B cell (primary cell): Measurements from ENCODE around the gene PARD3. TPM values are rescaled to one million over a fixed set of nuclear protein-coding genes. Genes with fewer than 3 reads are reported as not detected.
A peak's percentile ranks its signal among the peaks of the same experiment; 100 is the strongest.

ENCODE experiments used
- ATAC-seq: fragments of 200-7000 bp; cut with Tn5 transposase; one replicate; pipeline ENCODE4 v1.10.0; 2021; ENCODE audit warnings: low read depth, mild to moderate bottlenecking, moderate number of reproducible peaks, moderate library complexity
- CTCF ChIA-PET: fragments of 350-600 bp; sonication (Branson Sonifier 250); formaldehyde crosslinking; loops from one replicate; lab custom pipeline; 2021; ENCODE audit warnings: antibody characterized with exemption, inconsistent platforms; lab: Charles Lee
- POLR2A ChIA-PET: fragments of 350-600 bp; sonication (Branson Sonifier 250); formaldehyde crosslinking; loops from one replicate; lab custom pipeline; 2021; ENCODE audit warnings: antibody characterized with exemption; lab: Charles Lee
- DNase-seq: peaks from one replicate; pipeline ENCODE4 v3.0.0; 2013
- H2AFZ ChIP-seq: 2 replicates; pipeline ENCODE4 v1.6.1; 2012; ENCODE audit warnings: mild to moderate bottlenecking, low read depth, low read length; ENCODE audit not compliant: insufficient read depth, poor library complexity, severe bottlenecking
- H3K27ac ChIP-seq, 2 donors: 1 replicate in 1 of 2; 2 replicates in 1 of 2; pipeline ENCODE4 v1.5.1; 2012 to 2013; ENCODE audit warnings: low read length in 2 of 2, mild to moderate bottlenecking in 2 of 2, moderate library complexity in 1 of 2
- H3K27me3 ChIP-seq, 4 experiments: fragments of 200-600 bp in 1 of 4; sonication (generic) in 1 of 4; replicated peaks in 1 of 4; 1 replicate in 2 of 4; 2 replicates in 2 of 4; pipeline versions ENCODE4 v1.6.1 to v1.7.0; 2013 to 2016; ENCODE audit warnings: low read length in 3 of 4, mild to moderate bottlenecking in 2 of 4, mixed read lengths in 1 of 4, moderate library complexity in 1 of 4; ENCODE audit not compliant: insufficient read depth in 4 of 4, control insufficient read depth in 3 of 4; ENCODE audit errors: control extremely low read depth in 1 of 4
- H3K36me3 ChIP-seq, 2 experiments: replicated peaks in 1 of 2; 1 replicate in 1 of 2; 2 replicates in 1 of 2; pipeline versions ENCODE4 v1.6.1 to v1.7.1; 2013; ENCODE audit warnings: low read length in 1 of 2; ENCODE audit not compliant: insufficient read depth in 2 of 2, control insufficient read depth in 1 of 2; ENCODE audit errors: control extremely low read depth in 1 of 2, extremely low read depth in 1 of 2
- H3K4me1 ChIP-seq, 2 donors: fragments of 200-600 bp in 1 of 2; sonication (generic) in 1 of 2; 1 replicate in 1 of 2; 2 replicates in 1 of 2; pipeline versions ENCODE4 v1.5.1 to v1.6.1; 2013 to 2017; ENCODE audit warnings: low read length in 2 of 2; ENCODE audit not compliant: control insufficient read depth in 2 of 2, insufficient read depth in 2 of 2
- H3K4me2 ChIP-seq: replicated peaks from 2 replicates; pipeline ENCODE3; 2012; ENCODE audit warnings: mild to moderate bottlenecking, low read depth, low read length; ENCODE audit not compliant: poor library complexity, severe bottlenecking
- H3K4me3 ChIP-seq, 5 experiments: fragments of 200-600 bp in 1 of 5; sonication (generic) in 1 of 5; 1 replicate in 3 of 5; 2 replicates in 2 of 5; pipeline versions ENCODE4 v1.5.1 to v1.7.0; 2011 to 2016; ENCODE audit warnings: low read length in 4 of 5, mild to moderate bottlenecking in 4 of 5, low read depth in 2 of 5, control low read depth in 1 of 5, moderate library complexity in 1 of 5; ENCODE audit not compliant: insufficient read depth in 1 of 5; ENCODE audit errors: control extremely low read depth in 1 of 5, extremely low read depth in 1 of 5
- H3K79me2 ChIP-seq: fragments of 200-600 bp; sonication (generic); one replicate; pipeline ENCODE4 v1.6.0; 2016; ENCODE audit warnings: low read length; ENCODE audit not compliant: control insufficient read depth, insufficient read depth
- H3K9ac ChIP-seq: fragments of 200-600 bp; sonication (generic); 2 replicates; pipeline ENCODE4 v1.6.1; 2017; ENCODE audit warnings: mild to moderate bottlenecking, low read length, moderate library complexity
- H3K9me3 ChIP-seq, 3 donors: one replicate each; pipeline versions ENCODE4 v1.6.1 to v1.7.1; 2013; ENCODE audit warnings: low read length in 2 of 3; ENCODE audit not compliant: control insufficient read depth in 2 of 3, insufficient read depth in 1 of 3; ENCODE audit errors: control extremely low read depth in 1 of 3
- H4K20me1 ChIP-seq: 2 replicates; pipeline ENCODE4 v1.6.0; 2012; ENCODE audit warnings: mild to moderate bottlenecking, low read length; ENCODE audit not compliant: insufficient read depth, control insufficient read depth, poor library complexity, severe bottlenecking
- H3K27ac Mint-ChIP-seq: one replicate; pipeline ENCODE4 v1.8.0; 2021; ENCODE audit warnings: mixed read lengths
- H3K27me3 Mint-ChIP-seq: one replicate; pipeline ENCODE4 v1.8.0; 2021; ENCODE audit warnings: mixed read lengths
- H3K4me1 Mint-ChIP-seq: one replicate; pipeline ENCODE4 v1.8.0; 2021; ENCODE audit warnings: mixed read lengths
- H3K4me3 Mint-ChIP-seq: one replicate; pipeline ENCODE4 v1.8.0; 2021; ENCODE audit warnings: mixed read lengths
- H3K9me3 Mint-ChIP-seq: one replicate; pipeline ENCODE4 v1.8.0; 2022; ENCODE audit warnings: mixed read lengths; ENCODE audit not compliant: insufficient read depth
- EZH2 ChIP-seq: IDR thresholded peaks from 2 replicates; pipeline ENCODE4 v1.6.1; 2012; ENCODE audit warnings: borderline replicate concordance, low read depth, mild to moderate bottlenecking, moderate library complexity, low read length; ENCODE audit not compliant: insufficient read depth, poor library complexity, severe bottlenecking
- WGBS: methylation state at CpG from one replicate; pipeline ENCODE4 v1.1.5; 2013; ENCODE audit warnings: missing lambda C conversion rate; ENCODE audit not compliant: insufficient coverage; 5-methylcytosine and 5-hydroxymethylcytosine counted together
- intact Hi-C: fragments of 100-400 bp; cut with micrococcal nuclease; formaldehyde crosslinking; loops from one replicate; pipeline ENCODE4 v1.10.0; 2022
- polyA plus RNA-seq: library from polyadenylated mRNA; depleted of rRNA; stranded (reverse); fragments of >200 nt; gene quantifications from 2 replicates; pipeline ENCODE4 v1.2.3, GENCODE V29; 2012
- total RNA-seq, 2 donors: library from RNA; stranded (reverse); fragments of 120-200 nt in 1 of 2; gene quantifications; 1 replicate in 1 of 2; 2 replicates in 1 of 2; pipeline versions ENCODE4 v1.2.3 to v1.2.4, GENCODE V29; 2013 to 2022
- TF ChIP-seq, protein P1 (sequence below): fragments of 200-600 bp; IDR thresholded peaks from one replicate; pipeline ENCODE4 v1.8.0; 2022; ENCODE audit warnings: antibody characterized with exemption, mild to moderate bottlenecking

Gene PARD3
- total and polyA plus RNA-seq, 2 donors (not counting 1 experiment from before 2014, with no cell fraction given): not detected

DNA sequence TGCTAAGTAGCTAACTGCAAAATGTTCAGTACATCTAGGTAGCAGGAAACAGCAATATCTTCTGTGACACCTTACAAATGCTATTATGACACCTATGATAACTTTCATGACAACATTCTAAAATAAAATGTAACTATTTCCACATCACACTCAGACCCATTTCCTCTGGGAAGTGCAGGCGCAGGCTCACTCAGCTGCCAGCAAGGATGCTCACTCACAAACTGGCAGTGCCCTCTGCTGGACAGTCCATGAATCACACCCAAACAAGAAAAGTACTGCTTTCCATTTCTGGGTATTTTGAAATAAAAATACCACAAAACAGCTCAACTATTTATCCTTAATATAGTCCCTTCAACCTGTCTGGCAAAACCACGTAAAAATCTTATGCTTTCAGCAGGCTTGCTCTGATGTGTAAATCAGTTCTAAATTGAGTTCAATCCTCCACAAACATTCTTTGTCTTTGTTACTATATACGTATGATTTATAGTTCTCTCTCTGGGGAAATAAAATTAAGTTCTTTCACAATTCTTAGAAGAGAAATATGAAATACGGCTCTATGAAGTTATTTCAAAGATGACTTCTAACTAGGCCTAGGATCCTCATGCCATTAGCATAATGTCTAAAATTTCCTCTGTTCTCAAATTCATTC lies 176.6 kb downstream of the PARD3 start:
- intact Hi-C loops: no loop called here
- H3K27me3 ChIP-seq: no peaks in the 10 kb centered on the region

DNA sequence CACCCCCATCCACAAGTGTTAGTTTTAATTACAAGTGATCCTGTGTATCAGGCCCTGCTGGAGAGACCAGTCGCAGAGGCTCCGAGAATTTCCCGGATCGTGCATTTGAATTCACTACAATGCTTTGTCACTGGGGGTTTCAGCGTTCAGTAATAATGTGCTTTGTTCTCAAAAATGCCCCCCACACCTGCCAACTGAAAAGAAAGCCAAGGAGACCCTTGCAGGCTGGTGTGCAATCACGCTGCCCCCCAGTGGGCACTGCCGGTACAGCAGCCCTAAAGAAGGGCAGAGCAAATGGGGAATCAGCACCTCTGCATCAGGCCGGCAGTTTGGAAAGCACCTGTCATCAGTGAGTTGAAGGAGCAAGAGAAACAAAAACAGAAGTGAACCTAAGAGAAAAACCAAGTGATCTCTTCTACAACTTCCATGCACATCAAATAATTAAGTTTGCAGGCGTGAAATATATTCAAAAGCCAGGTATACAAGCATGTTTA lies 177.6 kb downstream of the PARD3 start:
- TF ChIP-seq EZH2: no peak
- TF ChIP-seq, protein P1, sequence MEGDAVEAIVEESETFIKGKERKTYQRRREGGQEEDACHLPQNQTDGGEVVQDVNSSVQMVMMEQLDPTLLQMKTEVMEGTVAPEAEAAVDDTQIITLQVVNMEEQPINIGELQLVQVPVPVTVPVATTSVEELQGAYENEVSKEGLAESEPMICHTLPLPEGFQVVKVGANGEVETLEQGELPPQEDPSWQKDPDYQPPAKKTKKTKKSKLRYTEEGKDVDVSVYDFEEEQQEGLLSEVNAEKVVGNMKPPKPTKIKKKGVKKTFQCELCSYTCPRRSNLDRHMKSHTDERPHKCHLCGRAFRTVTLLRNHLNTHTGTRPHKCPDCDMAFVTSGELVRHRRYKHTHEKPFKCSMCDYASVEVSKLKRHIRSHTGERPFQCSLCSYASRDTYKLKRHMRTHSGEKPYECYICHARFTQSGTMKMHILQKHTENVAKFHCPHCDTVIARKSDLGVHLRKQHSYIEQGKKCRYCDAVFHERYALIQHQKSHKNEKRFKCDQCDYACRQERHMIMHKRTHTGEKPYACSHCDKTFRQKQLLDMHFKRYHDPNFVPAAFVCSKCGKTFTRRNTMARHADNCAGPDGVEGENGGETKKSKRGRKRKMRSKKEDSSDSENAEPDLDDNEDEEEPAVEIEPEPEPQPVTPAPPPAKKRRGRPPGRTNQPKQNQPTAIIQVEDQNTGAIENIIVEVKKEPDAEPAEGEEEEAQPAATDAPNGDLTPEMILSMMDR: peak; percentile 84
- Histone ChIP-seq H3K27me3 (no peaks in the 10 kb centered on the region), H4K20me1 (no peaks in the 10 kb centered on the region), H3K4me2 (peak overlapping the region; percentile 44), H3K9ac (no peak overlapping the region), H3K9me3 (no peaks in the 10 kb centered on the region), H3K79me2 (no peaks in the 10 kb centered on the region), H3K4me3 (no peak overlapping the region), H3K27ac (no peak overlapping the region), H3K4me1 (peaks cover 5 to 7% of the 10 kb centered on the region in 2 donors), H3K36me3 (no peaks in the 10 kb centered on the region), H2AFZ (peak overlapping the region; percentile 19)
- H3K27ac Mint-ChIP-seq: no peak overlapping the region
- CTCF ChIA-PET: interaction anchor here (0.7 to 1.5 kb wide), 7 partner anchors 10 to 26 kb away, joined by 3 to 7 read pairs (median 3); no protein-coding TSS in a partner anchor
- no peaks in the 10 kb centered on the region for H3K9me3 Mint-ChIP-seq
- peak overlapping the region; percentile 24 for H3K4me3 Mint-ChIP-seq
- H3K27me3 Mint-ChIP-seq: no peaks in the 10 kb centered on the region
- intact Hi-C loops: loop anchor here (2.0 kb wide), 1 partner anchor 1843 kb away; no protein-coding TSS in a partner anchor
- WGBS: 14% methylated on average over 7 of the region's 9 CpGs
- H3K4me1 Mint-ChIP-seq: peaks cover 18% of the 10 kb centered on the region
- ATAC-seq: peak; percentile 87
- DNase-seq: peak; percentile 68
- POLR2A ChIA-PET: no interaction called here

More for the DNA sequence above, 176.6 kb downstream of the PARD3 start:
- H3K4me2 ChIP-seq: no peak overlapping the region
- no peaks in the 10 kb centered on the region for H3K36me3 ChIP-seq
- H3K79me2 ChIP-seq: no peaks in the 10 kb centered on the region
- H4K20me1 ChIP-seq: no peaks in the 10 kb centered on the region
- Mint-ChIP-seq H3K4me1 (peaks cover 18% of the 10 kb centered on the region), H3K9me3 (no peaks in the 10 kb centered on the region), H3K27me3 (no peaks in the 10 kb centered on the region), H3K4me3 (no peak overlapping the region), H3K27ac (peak overlapping the region; percentile 47)
- H3K9me3 ChIP-seq: no peaks in the 10 kb centered on the region
- H3K4me3 ChIP-seq: no peak overlapping the region
- CTCF ChIA-PET: interaction anchor here (0.6 to 1.7 kb wide), 12 partner anchors 9 to 1310 kb away, joined by 3 to 8 read pairs (median 4); no protein-coding TSS in a partner anchor
- peak; percentile 43 for ATAC-seq
- 0% methylated on average over 1 of the region's 4 CpGs for WGBS
- peaks cover 5 to 7% of the 10 kb centered on the region in 2 donors for H3K4me1 ChIP-seq
- no peak overlapping the region for H2AFZ ChIP-seq
- peak; percentile 57 for DNase-seq
- no peak overlapping the region for H3K27ac ChIP-seq
- no peak for TF ChIP-seq EZH2
- TF ChIP-seq, protein P1: peak; percentile 95
- H3K9ac ChIP-seq: no peak overlapping the region
- POLR2A ChIA-PET: no interaction called here
